ENCODE measurements around the gene OR51E1. TPM values are rescaled to one million over a fixed set of nuclear protein-coding genes. Genes with fewer than 3 reads are reported as not detected.

The OR51E1 gene
- total and polyA plus RNA-seq, 9 of the 15 experiments (the other 6 are each of a cell fraction or from before 2014, with no cell fraction given): 0.03 to 0.04 TPM; not detected in 7

DNA sequence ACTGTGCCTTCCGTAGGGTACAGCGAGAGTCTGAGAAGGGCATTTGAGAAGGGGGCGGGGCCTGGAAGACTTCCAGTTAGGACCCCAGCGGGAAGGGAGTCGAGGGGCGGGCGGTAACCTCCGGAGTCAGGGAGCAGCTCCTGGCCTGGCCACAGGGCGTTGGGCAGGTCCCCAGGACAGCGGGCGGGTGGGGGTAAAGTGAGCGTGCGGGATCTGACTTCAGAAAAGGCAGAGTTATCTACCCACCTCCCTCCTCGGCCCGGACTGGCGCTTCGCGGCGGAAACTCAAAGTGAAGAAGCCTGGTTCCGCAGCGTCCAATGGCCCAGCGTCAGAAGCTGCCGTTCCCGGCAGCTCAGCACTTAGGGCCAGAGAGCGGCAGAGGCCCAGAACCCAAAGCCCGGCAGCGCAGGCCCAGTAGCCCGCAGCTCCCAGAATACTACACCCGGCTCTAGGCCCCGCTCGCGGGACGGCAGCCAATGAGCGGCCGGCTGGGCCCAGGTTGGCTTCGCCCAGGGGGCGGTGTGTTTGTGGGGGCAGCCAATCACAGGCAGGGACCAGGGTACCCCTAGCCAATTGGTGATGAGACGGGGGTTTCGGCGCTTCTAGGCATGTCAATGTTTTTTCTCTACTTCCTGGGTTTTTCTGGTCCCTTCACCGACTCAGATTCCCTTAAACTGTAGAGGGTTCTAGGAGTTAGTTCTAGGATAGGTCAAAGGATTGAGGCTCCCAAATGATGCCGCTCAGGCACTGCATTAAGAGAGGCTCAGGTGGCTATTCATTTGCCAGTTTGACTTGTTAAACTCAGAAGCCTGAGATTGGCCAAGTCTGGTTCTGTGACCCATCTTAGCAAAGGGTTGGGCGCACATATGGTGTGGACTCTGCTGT is 35.8 kb upstream of the OR51E1 start, which contains the start of gene TRIM68 (continued):
- TF ChIP-seq, protein P1, sequence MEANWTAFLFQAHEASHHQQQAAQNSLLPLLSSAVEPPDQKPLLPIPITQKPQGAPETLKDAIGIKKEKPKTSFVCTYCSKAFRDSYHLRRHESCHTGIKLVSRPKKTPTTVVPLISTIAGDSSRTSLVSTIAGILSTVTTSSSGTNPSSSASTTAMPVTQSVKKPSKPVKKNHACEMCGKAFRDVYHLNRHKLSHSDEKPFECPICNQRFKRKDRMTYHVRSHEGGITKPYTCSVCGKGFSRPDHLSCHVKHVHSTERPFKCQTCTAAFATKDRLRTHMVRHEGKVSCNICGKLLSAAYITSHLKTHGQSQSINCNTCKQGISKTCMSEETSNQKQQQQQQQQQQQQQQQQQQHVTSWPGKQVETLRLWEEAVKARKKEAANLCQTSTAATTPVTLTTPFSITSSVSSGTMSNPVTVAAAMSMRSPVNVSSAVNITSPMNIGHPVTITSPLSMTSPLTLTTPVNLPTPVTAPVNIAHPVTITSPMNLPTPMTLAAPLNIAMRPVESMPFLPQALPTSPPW (CRISPR knock-in tag; IDR thresholded peaks at IDR 0.05): no peak; the same call in 1 of the 2 replicates
- no peak for TF ChIP-seq THRAP3 (IDR thresholded peaks at IDR 0.05; ENCODE audit: borderline replicate concordance)
- no peak for TF ChIP-seq KDM1A (IDR thresholded peaks at IDR 0.05)
- TF ChIP-seq, protein P2, sequence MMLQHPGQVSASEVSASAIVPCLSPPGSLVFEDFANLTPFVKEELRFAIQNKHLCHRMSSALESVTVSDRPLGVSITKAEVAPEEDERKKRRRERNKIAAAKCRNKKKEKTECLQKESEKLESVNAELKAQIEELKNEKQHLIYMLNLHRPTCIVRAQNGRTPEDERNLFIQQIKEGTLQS (IDR thresholded peaks at IDR 0.05): no peak
- TF ChIP-seq, protein P2 (CRISPR knock-in tag; conservative IDR thresholded peaks at IDR 0.05): no peak
- TF ChIP-seq ZNF644 (tag; IDR thresholded peaks at IDR 0.05; ENCODE audit: low read depth): peak; percentile 64; the same call in 1 of the 2 replicates
- TF ChIP-seq ZNF436 (CRISPR knock-in tag; IDR thresholded peaks at IDR 0.05): no peak
- TF ChIP-seq, protein P3, sequence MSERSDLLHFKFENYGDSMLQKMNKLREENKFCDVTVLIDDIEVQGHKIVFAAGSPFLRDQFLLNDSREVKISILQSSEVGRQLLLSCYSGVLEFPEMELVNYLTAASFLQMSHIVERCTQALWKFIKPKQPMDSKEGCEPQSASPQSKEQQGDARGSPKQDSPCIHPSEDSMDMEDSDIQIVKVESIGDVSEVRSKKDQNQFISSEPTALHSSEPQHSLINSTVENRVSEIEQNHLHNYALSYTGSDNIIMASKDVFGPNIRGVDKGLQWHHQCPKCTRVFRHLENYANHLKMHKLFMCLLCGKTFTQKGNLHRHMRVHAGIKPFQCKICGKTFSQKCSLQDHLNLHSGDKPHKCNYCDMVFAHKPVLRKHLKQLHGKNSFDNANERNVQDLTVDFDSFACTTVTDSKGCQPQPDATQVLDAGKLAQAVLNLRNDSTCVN (CRISPR knock-in tag; IDR thresholded peaks at IDR 0.05): no peak
- no peak for TF ChIP-seq NELFE (IDR thresholded peaks at IDR 0.05; ENCODE audit: insufficient read depth, insufficient read length)
- TF ChIP-seq CEBPB (tag; IDR thresholded peaks at IDR 0.05): no peak
- no peak for TF ChIP-seq ZNF830 (CRISPR knock-in tag; IDR thresholded peaks at IDR 0.05)
- no peak for TF ChIP-seq NR2F6 (CRISPR knock-in tag; IDR thresholded peaks at IDR 0.05)
- TF ChIP-seq, protein P4, sequence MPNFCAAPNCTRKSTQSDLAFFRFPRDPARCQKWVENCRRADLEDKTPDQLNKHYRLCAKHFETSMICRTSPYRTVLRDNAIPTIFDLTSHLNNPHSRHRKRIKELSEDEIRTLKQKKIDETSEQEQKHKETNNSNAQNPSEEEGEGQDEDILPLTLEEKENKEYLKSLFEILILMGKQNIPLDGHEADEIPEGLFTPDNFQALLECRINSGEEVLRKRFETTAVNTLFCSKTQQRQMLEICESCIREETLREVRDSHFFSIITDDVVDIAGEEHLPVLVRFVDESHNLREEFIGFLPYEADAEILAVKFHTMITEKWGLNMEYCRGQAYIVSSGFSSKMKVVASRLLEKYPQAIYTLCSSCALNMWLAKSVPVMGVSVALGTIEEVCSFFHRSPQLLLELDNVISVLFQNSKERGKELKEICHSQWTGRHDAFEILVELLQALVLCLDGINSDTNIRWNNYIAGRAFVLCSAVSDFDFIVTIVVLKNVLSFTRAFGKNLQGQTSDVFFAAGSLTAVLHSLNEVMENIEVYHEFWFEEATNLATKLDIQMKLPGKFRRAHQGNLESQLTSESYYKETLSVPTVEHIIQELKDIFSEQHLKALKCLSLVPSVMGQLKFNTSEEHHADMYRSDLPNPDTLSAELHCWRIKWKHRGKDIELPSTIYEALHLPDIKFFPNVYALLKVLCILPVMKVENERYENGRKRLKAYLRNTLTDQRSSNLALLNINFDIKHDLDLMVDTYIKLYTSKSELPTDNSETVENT (CRISPR knock-in tag; IDR thresholded peaks at IDR 0.05): no peak
- TF ChIP-seq, protein P5, sequence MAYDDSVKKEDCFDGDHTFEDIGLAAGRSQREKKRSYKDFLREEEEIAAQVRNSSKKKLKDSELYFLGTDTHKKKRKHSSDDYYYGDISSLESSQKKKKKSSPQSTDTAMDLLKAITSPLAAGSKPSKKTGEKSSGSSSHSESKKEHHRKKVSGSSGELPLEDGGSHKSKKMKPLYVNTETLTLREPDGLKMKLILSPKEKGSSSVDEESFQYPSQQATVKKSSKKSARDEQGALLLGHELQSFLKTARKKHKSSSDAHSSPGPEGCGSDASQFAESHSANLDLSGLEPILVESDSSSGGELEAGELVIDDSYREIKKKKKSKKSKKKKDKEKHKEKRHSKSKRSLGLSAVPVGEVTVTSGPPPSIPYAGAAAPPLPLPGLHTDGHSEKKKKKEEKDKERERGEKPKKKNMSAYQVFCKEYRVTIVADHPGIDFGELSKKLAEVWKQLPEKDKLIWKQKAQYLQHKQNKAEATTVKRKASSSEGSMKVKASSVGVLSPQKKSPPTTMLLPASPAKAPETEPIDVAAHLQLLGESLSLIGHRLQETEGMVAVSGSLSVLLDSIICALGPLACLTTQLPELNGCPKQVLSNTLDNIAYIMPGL (CRISPR knock-in tag; IDR thresholded peaks at IDR 0.05): no peak
- TF ChIP-seq ETS2 (tag; IDR thresholded peaks at IDR 0.05; ENCODE audit: borderline replicate concordance, poor library complexity, severe bottlenecking): no peak
- no peak for TF ChIP-seq ZNF121 (CRISPR knock-in tag; conservative IDR thresholded peaks at IDR 0.05)
- TF ChIP-seq ZNF224 (CRISPR knock-in tag; IDR thresholded peaks at IDR 0.05): no peak
- TF ChIP-seq NUFIP1 (IDR thresholded peaks at IDR 0.05; ENCODE audit: partially characterized antibody): no peak
- TF ChIP-seq HEY1 (CRISPR knock-in tag; IDR thresholded peaks at IDR 0.05; ENCODE audit: borderline replicate concordance): no peak
- no peak for TF ChIP-seq SRSF1 (IDR thresholded peaks at IDR 0.05; ENCODE audit: low read depth, low read length)

Data from K562 (cell line).